Astrocyte (in vitro differentiated cells and primary cell): ENCODE data around the gene CLEC16A. TPM values are rescaled to one million over a fixed set of nuclear protein-coding genes. Genes with fewer than 3 reads are reported as not detected.

Experiments used
- DNase-seq: peaks from one replicate; pipeline ENCODE4 v3.0.0-alpha.2; 2010; ENCODE audit warnings: low read depth
- FAIRE-seq: peaks from 2 replicates; lab custom pipeline; 2011; peaks lifted over from hg19 to GRCh38; lab: Jason Lieb, UNC
- H2AFZ ChIP-seq: 2 replicates; pipeline ENCODE4 v1.6.0; 2012; ENCODE audit warnings: low read depth, low read length, inconsistent platforms
- H3K27ac ChIP-seq: 2 replicates; pipeline ENCODE4 v1.5.1; 2011; ENCODE audit warnings: low read depth, low read length, inconsistent platforms
- H3K27me3 ChIP-seq: 2 replicates; pipeline ENCODE4 v1.6.0; 2011; ENCODE audit warnings: low read length, inconsistent platforms; ENCODE audit not compliant: insufficient read depth
- H3K36me3 ChIP-seq: 2 replicates; pipeline ENCODE4 v1.5.1; 2011; ENCODE audit warnings: low read length, inconsistent platforms; ENCODE audit not compliant: insufficient read depth
- H3K4me1 ChIP-seq: 2 replicates; pipeline ENCODE4 v1.5.1; 2011; ENCODE audit warnings: low read length, inconsistent platforms; ENCODE audit not compliant: insufficient read depth
- H3K4me2 ChIP-seq: 2 replicates; pipeline ENCODE4 v1.6.0; 2012; ENCODE audit warnings: low read length, inconsistent platforms
- H3K4me3 ChIP-seq: 2 replicates; pipeline ENCODE4 v1.5.1; 2011; ENCODE audit warnings: low read depth, mild to moderate bottlenecking, low read length, inconsistent platforms; ENCODE audit not compliant: insufficient read depth
- H3K79me2 ChIP-seq: 2 replicates; pipeline ENCODE4 v1.6.0; 2012; ENCODE audit warnings: mild to moderate bottlenecking, low read length, inconsistent platforms; ENCODE audit not compliant: insufficient read depth
- H3K9ac ChIP-seq: 2 replicates; pipeline ENCODE4 v1.6.0; 2012; ENCODE audit warnings: mild to moderate bottlenecking, low read length, inconsistent platforms
- H3K9me3 ChIP-seq: 2 replicates; pipeline ENCODE4 v1.5.1; 2012; ENCODE audit warnings: low read depth, mild to moderate bottlenecking, low read length, inconsistent platforms; ENCODE audit not compliant: insufficient read depth
- H4K20me1 ChIP-seq: 2 replicates; pipeline ENCODE4 v1.6.0; 2012; ENCODE audit warnings: low read length, inconsistent platforms; ENCODE audit not compliant: insufficient read depth
- H3K27ac Mint-ChIP-seq: one replicate; pipeline ENCODE4 v1.8.0; 2021; ENCODE audit warnings: mild to moderate bottlenecking, mixed read lengths; ENCODE audit not compliant: unreplicated experiment
- H3K27me3 Mint-ChIP-seq: one replicate; pipeline ENCODE4 v1.8.0; 2021; ENCODE audit warnings: low read depth, mixed read lengths; ENCODE audit not compliant: unreplicated experiment
- H3K36me3 Mint-ChIP-seq: one replicate; pipeline ENCODE4 v1.8.0; 2021; ENCODE audit warnings: low read depth, mixed read lengths; ENCODE audit not compliant: unreplicated experiment
- H3K4me1 Mint-ChIP-seq: one replicate; pipeline ENCODE4 v1.8.0; 2021; ENCODE audit warnings: low read depth, mixed read lengths; ENCODE audit not compliant: unreplicated experiment
- H3K4me3 Mint-ChIP-seq: one replicate; pipeline ENCODE4 v1.8.0; 2021; ENCODE audit warnings: mild to moderate bottlenecking, moderate library complexity, mixed read lengths; ENCODE audit not compliant: unreplicated experiment
- H3K9me3 Mint-ChIP-seq: one replicate; pipeline ENCODE4 v1.8.0; 2021; ENCODE audit warnings: mild to moderate bottlenecking, mixed read lengths; ENCODE audit not compliant: unreplicated experiment
- CTCF ChIP-seq: IDR thresholded peaks from 2 replicates; pipeline ENCODE4 v1.5.1; 2011; ENCODE audit warnings: low read depth, mild to moderate bottlenecking, inconsistent platforms, low read length, moderate library complexity; ENCODE audit not compliant: insufficient read depth
- EZH2 ChIP-seq: IDR thresholded peaks from 2 replicates; pipeline ENCODE4 v1.6.1; 2012; ENCODE audit warnings: mild to moderate bottlenecking, low read length, inconsistent platforms; ENCODE audit not compliant: insufficient read depth
- total RNA-seq: library from RNA; stranded (reverse); gene quantifications from 2 replicates; pipeline ENCODE4 v1.2.1, GENCODE V29; 2021

CLEC16A gene
- total RNA-seq, 1 donor from 2014 or later = 31.7 TPM

GRCh38 chr16:11073407-11073999 lies 129.1 kb downstream of the CLEC16A start:
- peaks cover 23% of the 10 kb centered on the region for H3K36me3 Mint-ChIP-seq
- no peaks in the 10 kb centered on the region for H3K9me3 ChIP-seq
- no peaks in the 10 kb centered on the region for H3K27me3 ChIP-seq
- no peaks in the 10 kb centered on the region for H3K79me2 ChIP-seq
- no peaks in the 10 kb centered on the region for H3K36me3 ChIP-seq
- no peaks in the 10 kb centered on the region for H3K9me3 Mint-ChIP-seq
- H3K4me1 Mint-ChIP-seq = peaks cover 42% of the 10 kb centered on the region
- H4K20me1 ChIP-seq = peaks cover 3% of the 10 kb centered on the region
- H3K4me3 Mint-ChIP-seq = no peak overlapping the region
- no peak for DNase-seq
- FAIRE-seq = no peak
- no peak overlapping the region for H3K9ac ChIP-seq
- H3K4me1 ChIP-seq = peaks cover 20% of the 10 kb centered on the region
- H3K27ac ChIP-seq = no peak overlapping the region
- H3K4me3 ChIP-seq = no peak overlapping the region
- H3K27me3 Mint-ChIP-seq = no peaks in the 10 kb centered on the region
- no peak overlapping the region for H2AFZ ChIP-seq
- no peak overlapping the region for H3K27ac Mint-ChIP-seq
- no peak overlapping the region for H3K4me2 ChIP-seq
- TF ChIP-seq EZH2 (no peak), CTCF (no peak)

- FAIRE-seq = no peak
- no peak overlapping the region for H3K9ac ChIP-seq
Measured at GRCh38 chr16:11074131-11074530, 129.8 kb downstream of the CLEC16A start.

More at GRCh38 chr16:11074131-11074530, 129.8 kb downstream of the CLEC16A start:
- Mint-ChIP-seq H3K4me3 (no peak overlapping the region), H3K36me3 (peaks cover 23% of the 10 kb centered on the region), H3K27me3 (no peaks in the 10 kb centered on the region), H3K9me3 (no peaks in the 10 kb centered on the region), H3K4me1 (peaks cover 48% of the 10 kb centered on the region), H3K27ac (no peak overlapping the region)
- Histone ChIP-seq H4K20me1 (peaks cover 4% of the 10 kb centered on the region), H3K79me2 (no peaks in the 10 kb centered on the region), H3K36me3 (no peaks in the 10 kb centered on the region), H3K9me3 (no peaks in the 10 kb centered on the region), H3K27ac (no peak overlapping the region), H3K4me1 (peaks cover 26% of the 10 kb centered on the region), H3K4me2 (no peak overlapping the region), H3K27me3 (no peaks in the 10 kb centered on the region), H2AFZ (no peak overlapping the region), H3K4me3 (no peak overlapping the region)
- TF ChIP-seq CTCF (no peak), EZH2 (no peak)
- DNase-seq = no peak
